Purkinje cell (primary cell): ENCODE results near the gene ZIC3. TPM values are rescaled to one million over a fixed set of nuclear protein-coding genes. Genes with fewer than 3 reads are reported as not detected.

Experiments
- polyA plus RNA-seq: library from polyadenylated mRNA; unstranded; fragments of >200 nt; fragmentation: Nextera tagmentation; gene quantifications from 2 replicates; pipeline ENCODE4 v1.2.1, GENCODE V29; 2014

Gene ZIC3
- polyA plus RNA-seq: 1.7 TPM in 2 replicates

DNA sequence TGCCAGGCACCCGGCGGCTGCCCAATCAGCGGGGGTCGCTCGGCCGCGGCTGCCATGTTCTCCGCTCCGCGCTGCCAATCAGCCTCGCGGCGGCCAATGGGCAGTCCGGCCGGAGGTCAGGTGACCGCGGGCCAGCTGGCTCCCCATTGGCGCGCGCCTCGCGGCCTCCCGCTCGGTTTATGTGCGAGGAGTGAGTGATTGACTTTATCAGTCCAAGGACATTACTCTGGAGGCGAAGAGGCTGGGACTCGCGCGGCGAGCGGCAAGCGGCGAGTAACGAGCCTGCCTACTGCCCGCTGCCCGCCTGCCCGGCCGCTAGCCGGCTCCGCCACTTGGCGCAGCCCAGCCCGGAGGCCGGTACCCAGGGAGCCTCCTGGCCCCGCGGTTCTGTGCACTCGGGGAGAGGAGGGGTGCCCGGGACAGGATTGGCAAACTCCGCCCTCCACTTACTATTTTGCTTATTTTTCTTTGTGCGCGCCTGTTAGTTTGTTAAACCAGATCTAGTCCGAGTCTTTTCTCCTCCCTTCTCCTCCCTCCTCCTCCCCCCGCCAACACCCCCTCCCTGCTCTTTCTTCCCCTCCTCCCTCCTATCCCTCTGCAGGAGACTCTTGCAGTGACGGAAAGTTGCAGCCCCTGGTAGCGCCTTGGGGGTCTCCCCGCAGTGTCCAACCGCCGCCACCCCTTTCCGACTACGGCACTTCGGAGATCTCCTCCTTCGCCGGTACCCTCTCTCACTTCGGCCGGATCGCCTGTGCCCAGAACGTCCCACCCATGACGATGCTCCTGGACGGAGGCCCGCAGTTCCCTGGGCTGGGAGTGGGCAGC lies at the start of gene ZIC3:
Gene ZIC3, plus strand, starts transcription at position 207 of the 825 bp plus-strand sequence. Its CDS starts 565 bp downstream, at position 772.

